ENCODE results near the gene HLCS. TPM values are rescaled to one million over a fixed set of nuclear protein-coding genes. Genes with fewer than 3 reads are reported as not detected.

HLCS gene
- total and polyA plus RNA-seq, 2 of the 8 experiments (the other 6 are each of a cell fraction or from before 2014, with no cell fraction given), result 4.7 to 12.2 TPM

GRCh38 chr21:36902331-36902730, 64.1 kb downstream of the HLCS start:
- no peak overlapping the region for H3K4ac ChIP-seq (replicated peaks; ENCODE audit: insufficient read length, low read depth, low read length)
- no peak overlapping the region for H4K8ac ChIP-seq (ENCODE audit: extremely low read depth, insufficient read depth, low read length)
- no peak overlapping the region for H3K18ac ChIP-seq (ENCODE audit: extremely low read depth, low read length)
- no peaks in the 10 kb centered on the region for H4K20me1 ChIP-seq (replicated peaks in 1 of 2; ENCODE audit: control insufficient read depth in 1 of 2, insufficient read depth in 2 of 2, low read length in 2 of 2)
- H3K56ac ChIP-seq (replicated peaks; ENCODE audit: insufficient read length, low read depth, low read length), result no peak overlapping the region
- no peak for DNase-seq (ENCODE audit: low read depth in 1 of 2, low spot score in 2 of 2)
- no peak overlapping the region for H4K91ac ChIP-seq (replicated peaks; ENCODE audit: insufficient read length, low read length)
- H3K36me3 ChIP-seq (ENCODE audit: control insufficient read depth in 2 of 4, insufficient read depth in 4 of 4, low read length in 3 of 4), result no peaks in the 10 kb centered on the region
- TF ChIP-seq JUN (IDR thresholded peaks at IDR 0.05; ENCODE audit: low read depth, low read length), result no peak
- TF ChIP-seq NANOG (IDR thresholded peaks at IDR 0.05; ENCODE audit: insufficient read depth, low read depth, low read length, poor library complexity, severe bottlenecking), result no peak
- TF ChIP-seq RNF2 (IDR thresholded peaks at IDR 0.05; ENCODE audit: borderline replicate concordance, low read depth, low read length, missing control alignments, poor library complexity, severe bottlenecking), result no peak
- H3K4me3 ChIP-seq (ENCODE audit: extremely low read depth in 1 of 4, insufficient read depth in 2 of 4, low read depth in 3 of 4, low read length in 4 of 4), result no peak overlapping the region
- H3K27ac ChIP-seq (ENCODE audit: low read depth, low read length), result no peak overlapping the region
- no peak overlapping the region for H3K9ac ChIP-seq (replicated peaks in 1 of 4; ENCODE audit: extremely low read depth in 1 of 4, low read depth in 3 of 4, low read length in 3 of 4)
- ChIA-PET POLR2A (ENCODE audit: partially characterized antibody) (no interaction called here), CTCF (ENCODE audit: partially characterized antibody) (interaction anchor here (0.9 to 1.2 kb wide), 3 partner anchors 13 to 133 kb away, joined by 3 to 4 read pairs (median 3); no protein-coding TSS in a partner anchor)
- no peaks in the 10 kb centered on the region for H3K4me1 ChIP-seq (replicated peaks in 1 of 4; ENCODE audit: control insufficient read depth in 3 of 4, insufficient read depth in 4 of 4, low read length in 3 of 4)
- no peak overlapping the region for H3K23ac ChIP-seq (ENCODE audit: insufficient read length)
- H3K4me2 ChIP-seq (ENCODE audit: insufficient read depth in 1 of 2, low read depth in 2 of 2, low read length in 2 of 2), result no peak overlapping the region
- WGBS, 2 experiments (ENCODE audit: extremely low coverage in 1 of 2, insufficient coverage in 1 of 2, insufficient read length in 1 of 2, insufficient replicate concordance in 2 of 2, low coverage in 1 of 2, low lambda C conversion rate in 2 of 2, missing lambda C conversion rate in 1 of 2), result 85 to 100% methylated on average over 1 to 8 of the region's 8 CpGs
- no peaks in the 10 kb centered on the region for H3K79me1 ChIP-seq (ENCODE audit: low read depth, low read length)
- no peak overlapping the region for H2AFZ ChIP-seq (ENCODE audit: low read length)
- no peak overlapping the region for H2BK12ac ChIP-seq (ENCODE audit: low read depth, low read length)
- 0 out of 2 replicates have a peak overlapping the region, but pooled peaks have one; percentile 24 for H2AK5ac ChIP-seq (ENCODE audit: low read depth, low read length)
- H2BK120ac ChIP-seq (replicated peaks; ENCODE audit: low read depth, low read length), result no peak overlapping the region
- H2BK5ac ChIP-seq (ENCODE audit: low read depth, low read length), result no peak overlapping the region
- H3K79me2 ChIP-seq (ENCODE audit: control insufficient read depth in 1 of 2, insufficient read depth in 2 of 2, low read length in 2 of 2), result no peaks in the 10 kb centered on the region
- no peaks in the 10 kb centered on the region; the same call in 1 of the 2 replicates for H3K23me2 ChIP-seq (ENCODE audit: low read depth, low read length)
- no peak overlapping the region for H3K14ac ChIP-seq (ENCODE audit: insufficient read length)
- no peak for FAIRE-seq
- no peak overlapping the region for H4K5ac ChIP-seq (ENCODE audit: insufficient read length, low read depth, low read length)
- H2BK15ac ChIP-seq (ENCODE audit: low read length), result no peak overlapping the region
- H3K27me3 ChIP-seq (replicated peaks in 1 of 4; ENCODE audit: control insufficient read depth in 3 of 4, extremely low read depth in 1 of 4, insufficient read depth in 3 of 4, low read length in 3 of 4), result no peaks in the 10 kb centered on the region
- no peaks in the 10 kb centered on the region for H3K9me3 ChIP-seq (ENCODE audit: insufficient read depth in 2 of 2, low read depth in 1 of 2, low read length in 1 of 2)
- no peak overlapping the region for H2BK20ac ChIP-seq (ENCODE audit: low read length)

All from H1 (cell line).